Memory B cell (primary cell): ENCODE data around the gene ARAP2.

ENCODE experiments used
- ATAC-seq: fragments of 150-1000 bp; cut with Tn5 transposase; 2 replicates; pipeline ENCODE4 v1.10.0; 2021; ENCODE audit warnings: low read depth, mild to moderate bottlenecking, moderate library complexity
- DNase-seq, 2 donors: peaks; one replicate each; pipeline ENCODE4 v3.0.0; 2022; ENCODE audit warnings: low spot score in 2 of 2
- H3K27ac Mint-ChIP-seq: one replicate; pipeline ENCODE4 v1.8.0; 2022; ENCODE audit warnings: mild to moderate bottlenecking, moderate library complexity, mixed read lengths
- H3K27me3 Mint-ChIP-seq: one replicate; pipeline ENCODE4 v1.8.0; 2022; ENCODE audit warnings: mixed read lengths
- H3K36me3 Mint-ChIP-seq: one replicate; pipeline ENCODE4 v1.8.0; 2022; ENCODE audit warnings: mild to moderate bottlenecking, mixed read lengths
- H3K4me1 Mint-ChIP-seq: one replicate; pipeline ENCODE4 v1.8.0; 2022; ENCODE audit warnings: mixed read lengths
- H3K4me3 Mint-ChIP-seq: one replicate; pipeline ENCODE4 v1.8.0; 2022; ENCODE audit warnings: mild to moderate bottlenecking, moderate library complexity, mixed read lengths
- H3K9me3 Mint-ChIP-seq: one replicate; pipeline ENCODE4 v1.8.0; 2022; ENCODE audit warnings: mixed read lengths

Gene ARAP2

DNA sequence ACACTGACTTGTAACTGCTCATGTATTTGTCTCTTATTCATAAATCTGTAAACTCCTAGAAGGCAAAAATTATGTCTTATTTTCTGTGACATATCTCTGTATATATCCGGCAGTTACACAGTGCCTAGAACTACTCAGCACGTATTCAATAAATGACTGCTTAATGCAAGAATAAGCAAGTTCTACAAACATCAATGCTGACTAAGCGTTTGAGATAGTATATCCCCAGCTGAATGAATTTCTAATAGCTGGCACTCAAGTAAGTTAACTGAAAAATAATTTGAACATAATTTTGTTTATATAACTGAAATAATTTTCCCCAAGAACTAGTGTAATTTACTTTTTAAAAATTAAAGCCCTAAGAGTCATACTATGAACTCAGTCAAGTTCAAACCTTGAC lies 113.7 kb downstream of the ARAP2 start:
- Mint-ChIP-seq H3K4me3 (no peak overlapping the region), H3K4me1 (no peaks in the 10 kb centered on the region), H3K36me3 (peaks cover 15% of the 10 kb centered on the region), H3K9me3 (no peaks in the 10 kb centered on the region), H3K27ac (peak overlapping the region; percentile 7), H3K27me3 (no peaks in the 10 kb centered on the region)
- DNase-seq (no peak), ATAC-seq (no peak)

DNA sequence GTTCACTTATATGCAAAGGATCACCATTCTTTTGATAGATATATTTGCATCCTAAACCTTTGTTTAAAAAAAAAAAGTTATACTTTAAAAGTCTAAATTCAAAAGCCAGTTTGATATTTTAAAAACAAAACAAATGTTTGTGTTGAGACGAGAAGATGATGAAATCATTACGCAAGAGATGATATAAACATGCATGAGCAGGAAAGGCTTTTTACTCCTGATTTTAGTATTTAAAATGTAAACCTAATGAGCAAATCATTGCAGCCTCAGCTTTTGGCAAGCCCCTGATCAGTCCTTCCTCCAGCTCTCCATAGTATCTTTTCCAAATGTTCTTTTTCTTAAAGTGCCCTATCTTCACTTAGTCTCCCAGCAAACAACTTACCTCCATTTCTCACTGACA lies 115.6 kb downstream of the ARAP2 start:
- H3K27me3 Mint-ChIP-seq, result no peaks in the 10 kb centered on the region
- ATAC-seq, result no peak
- H3K4me3 Mint-ChIP-seq, result no peak overlapping the region
- H3K36me3 Mint-ChIP-seq, result peaks cover 27% of the 10 kb centered on the region
- H3K9me3 Mint-ChIP-seq, result peaks cover under 1% of the 10 kb centered on the region
- DNase-seq, result no peak
- H3K4me1 Mint-ChIP-seq, result no peaks in the 10 kb centered on the region
- peak overlapping the region; percentile 7 for H3K27ac Mint-ChIP-seq

DNA sequence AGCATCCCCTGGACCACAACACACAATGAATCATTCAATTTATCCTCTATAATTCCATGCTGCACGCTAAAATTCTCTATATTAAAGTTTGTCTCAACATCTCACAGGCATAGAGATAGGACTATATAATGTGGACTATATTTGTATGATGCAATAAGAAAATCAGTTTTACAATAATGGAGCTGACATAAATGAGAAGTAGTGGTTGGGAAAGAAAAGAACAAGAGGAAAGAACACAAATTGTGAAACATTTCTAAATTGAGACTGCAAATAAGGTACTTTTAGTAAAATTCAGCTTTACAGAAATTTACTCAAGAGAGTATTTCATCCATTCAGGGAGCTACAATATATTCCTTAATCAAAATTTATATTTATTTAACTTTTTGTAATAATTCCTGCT lies 120.4 kb downstream of the ARAP2 start:
- Mint-ChIP-seq H3K9me3 (peaks cover 8% of the 10 kb centered on the region), H3K36me3 (peaks cover 33% of the 10 kb centered on the region), H3K4me1 (no peaks in the 10 kb centered on the region), H3K27ac (no peak overlapping the region), H3K4me3 (no peak overlapping the region), H3K27me3 (no peaks in the 10 kb centered on the region)
- ATAC-seq (no peak), DNase-seq (no peak)

DNA sequence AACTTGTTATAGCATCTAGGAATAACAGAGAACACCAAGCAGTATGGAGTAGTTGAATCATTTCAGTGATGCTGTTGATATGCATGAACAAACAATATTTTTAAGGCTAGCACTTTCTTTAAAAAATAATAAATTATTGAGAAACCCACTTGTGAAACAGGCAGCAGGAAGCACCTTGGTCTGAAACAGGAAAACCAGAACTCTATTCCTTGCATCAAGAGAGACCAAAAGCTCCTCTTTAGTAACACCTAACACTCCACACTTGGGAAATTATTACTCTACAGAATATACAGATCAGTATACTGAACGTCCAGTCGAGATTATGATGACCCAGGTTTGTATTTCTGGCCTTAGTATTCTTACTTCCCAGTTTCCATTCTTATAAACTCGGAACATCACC lies 129.0 kb downstream of the ARAP2 start:
- no peaks in the 10 kb centered on the region for H3K27me3 Mint-ChIP-seq
- H3K4me3 Mint-ChIP-seq, result no peak overlapping the region
- H3K36me3 Mint-ChIP-seq, result peaks cover 26% of the 10 kb centered on the region
- H3K27ac Mint-ChIP-seq, result no peak overlapping the region
- no peak for DNase-seq
- H3K9me3 Mint-ChIP-seq, result no peaks in the 10 kb centered on the region
- ATAC-seq, result no peak
- no peaks in the 10 kb centered on the region for H3K4me1 Mint-ChIP-seq

DNA sequence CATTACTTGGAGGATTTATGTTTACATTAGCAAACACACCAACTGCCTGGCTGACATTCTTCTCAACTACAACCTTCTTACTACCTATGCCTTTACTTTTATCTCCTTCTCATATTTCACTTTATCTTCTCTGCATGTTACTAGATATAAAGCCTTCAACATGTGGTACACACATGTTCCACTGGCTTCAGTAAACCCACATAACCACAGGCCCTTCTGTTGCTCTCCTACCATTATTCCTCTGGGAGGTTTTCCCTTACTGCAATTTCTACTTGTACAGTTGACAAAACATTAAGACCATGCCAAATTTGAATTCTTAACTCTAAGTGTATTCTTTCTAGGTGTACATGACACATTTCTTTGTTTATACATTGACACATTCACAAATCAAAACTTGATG lies 133.1 kb downstream of the ARAP2 start:
- Mint-ChIP-seq H3K36me3 (peaks cover 14% of the 10 kb centered on the region), H3K27ac (no peak overlapping the region), H3K4me1 (no peaks in the 10 kb centered on the region), H3K9me3 (no peaks in the 10 kb centered on the region), H3K4me3 (no peak overlapping the region), H3K27me3 (no peaks in the 10 kb centered on the region)
- no peak for DNase-seq
- no peak for ATAC-seq

GRCh38 chr4:36099509-36099908 lies 144.8 kb downstream of the ARAP2 start:
- Mint-ChIP-seq H3K9me3 (peaks cover 2% of the 10 kb centered on the region), H3K4me3 (no peak overlapping the region), H3K27ac (no peak overlapping the region), H3K4me1 (no peaks in the 10 kb centered on the region), H3K36me3 (peaks cover 32% of the 10 kb centered on the region), H3K27me3 (no peaks in the 10 kb centered on the region)
- ATAC-seq, result no peak
- no peak for DNase-seq

GRCh38 chr4:36094995-36095394 lies 149.3 kb downstream of the ARAP2 start:
- Mint-ChIP-seq H3K27me3 (no peaks in the 10 kb centered on the region), H3K4me1 (no peaks in the 10 kb centered on the region), H3K27ac (no peak overlapping the region), H3K4me3 (no peak overlapping the region), H3K36me3 (peaks cover 33% of the 10 kb centered on the region), H3K9me3 (no peaks in the 10 kb centered on the region)
- ATAC-seq, result no peak
- DNase-seq, result no peak

DNA sequence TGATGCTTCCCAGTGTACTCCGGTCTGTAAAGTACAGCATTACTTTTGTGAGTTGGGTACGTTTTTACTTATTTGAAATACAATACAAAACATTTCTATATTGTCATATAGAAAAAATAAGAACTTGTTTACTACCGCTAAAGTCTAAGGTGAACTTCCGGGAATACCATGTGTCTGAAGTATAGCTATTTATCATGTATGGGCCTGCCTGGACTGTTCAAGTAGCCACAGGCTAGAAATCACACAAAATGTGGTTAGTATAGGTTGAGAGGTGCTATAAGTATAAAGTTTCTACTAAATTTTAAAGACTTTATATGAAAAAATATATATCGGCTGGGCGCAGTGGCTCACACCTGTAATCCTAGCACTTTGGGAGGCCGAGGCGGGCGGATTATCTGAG lies 152.3 kb downstream of the ARAP2 start:
- ATAC-seq, result no peak
- Mint-ChIP-seq H3K4me1 (peaks cover 2% of the 10 kb centered on the region), H3K36me3 (peaks cover 26% of the 10 kb centered on the region), H3K27me3 (no peaks in the 10 kb centered on the region), H3K9me3 (no peaks in the 10 kb centered on the region), H3K27ac (peak overlapping the region; percentile 53), H3K4me3 (no peak overlapping the region)
- DNase-seq, result no peak

- H3K9me3 Mint-ChIP-seq, result no peaks in the 10 kb centered on the region
- peaks cover 2% of the 10 kb centered on the region for H3K4me1 Mint-ChIP-seq
- no peaks in the 10 kb centered on the region for H3K27me3 Mint-ChIP-seq
- no peak for ATAC-seq
- peaks cover 26% of the 10 kb centered on the region for H3K36me3 Mint-ChIP-seq
- no peak overlapping the region for H3K27ac Mint-ChIP-seq
- no peak overlapping the region for H3K4me3 Mint-ChIP-seq
- no peak for DNase-seq
These were observed 155.8 kb downstream of the ARAP2 start for GRCh38 chr4:36088542-36088941.

- H3K27ac Mint-ChIP-seq, result peak overlapping the region; percentile 38
These were observed 158.0 kb downstream of the ARAP2 start for GRCh38 chr4:36086261-36086786.

GRCh38 chr4:36082817-36083216 lies 161.5 kb downstream of the ARAP2 start:
- no peak overlapping the region for H3K4me3 Mint-ChIP-seq
- no peaks in the 10 kb centered on the region for H3K27me3 Mint-ChIP-seq
- no peaks in the 10 kb centered on the region for H3K4me1 Mint-ChIP-seq
- H3K36me3 Mint-ChIP-seq, result peaks cover 18% of the 10 kb centered on the region
- ATAC-seq (no peak), DNase-seq (no peak)
- no peak overlapping the region for H3K27ac Mint-ChIP-seq
- no peaks in the 10 kb centered on the region for H3K9me3 Mint-ChIP-seq

More at GRCh38 chr4:36086261-36086786, 158.0 kb downstream of the ARAP2 start:
- H3K27me3 Mint-ChIP-seq, result no peaks in the 10 kb centered on the region
- peaks cover 2% of the 10 kb centered on the region for H3K4me1 Mint-ChIP-seq
- H3K36me3 Mint-ChIP-seq, result peaks cover 21% of the 10 kb centered on the region
- ATAC-seq (no peak), DNase-seq (no peak)
- no peak overlapping the region for H3K4me3 Mint-ChIP-seq
- H3K9me3 Mint-ChIP-seq, result no peaks in the 10 kb centered on the region

GRCh38 chr4:36081185-36081584 lies 163.1 kb downstream of the ARAP2 start:
- Mint-ChIP-seq H3K36me3 (peaks cover 18% of the 10 kb centered on the region), H3K4me1 (no peaks in the 10 kb centered on the region), H3K4me3 (no peak overlapping the region), H3K27me3 (no peaks in the 10 kb centered on the region), H3K27ac (no peak overlapping the region), H3K9me3 (no peaks in the 10 kb centered on the region)
- no peak for DNase-seq
- no peak for ATAC-seq

GRCh38 chr4:36079666-36080065 lies 164.6 kb downstream of the ARAP2 start:
- Mint-ChIP-seq H3K27ac (no peak overlapping the region), H3K36me3 (peaks cover 13% of the 10 kb centered on the region), H3K4me1 (no peaks in the 10 kb centered on the region), H3K9me3 (no peaks in the 10 kb centered on the region), H3K27me3 (no peaks in the 10 kb centered on the region), H3K4me3 (no peak overlapping the region)
- ATAC-seq (no peak), DNase-seq (no peak)

GRCh38 chr4:36078319-36078718 lies 166.0 kb downstream of the ARAP2 start:
- Mint-ChIP-seq H3K4me3 (no peak overlapping the region), H3K9me3 (no peaks in the 10 kb centered on the region), H3K36me3 (peaks cover 14% of the 10 kb centered on the region), H3K27me3 (no peaks in the 10 kb centered on the region), H3K27ac (no peak overlapping the region), H3K4me1 (no peaks in the 10 kb centered on the region)
- ATAC-seq (no peak), DNase-seq (no peak)

DNA sequence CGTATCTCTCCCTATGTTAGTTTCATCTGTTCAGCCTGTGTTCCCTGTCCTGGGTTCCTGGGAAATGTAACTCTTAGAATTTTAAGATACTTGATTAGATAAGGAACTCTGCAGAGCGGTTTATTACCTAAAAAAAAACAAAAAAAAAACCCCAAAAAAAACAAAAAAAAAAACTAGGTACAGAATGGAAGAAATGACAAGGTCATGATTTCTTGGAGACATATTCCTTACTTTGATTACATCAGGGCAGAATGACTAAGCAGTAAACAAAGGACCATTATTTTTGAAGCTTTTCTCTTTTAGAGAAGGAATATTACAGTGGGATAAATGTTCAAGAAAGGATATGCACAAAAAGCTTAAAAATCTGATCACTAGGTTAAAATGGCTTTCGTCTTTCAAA lies 171.8 kb downstream of the ARAP2 start:
- H3K36me3 Mint-ChIP-seq, result peaks cover 14% of the 10 kb centered on the region

More for the DNA sequence above, 171.8 kb downstream of the ARAP2 start:
- no peak overlapping the region for H3K27ac Mint-ChIP-seq
- H3K9me3 Mint-ChIP-seq, result no peaks in the 10 kb centered on the region
- ATAC-seq (no peak), DNase-seq (no peak)
- H3K4me1 Mint-ChIP-seq, result no peaks in the 10 kb centered on the region
- no peaks in the 10 kb centered on the region for H3K27me3 Mint-ChIP-seq
- no peak overlapping the region for H3K4me3 Mint-ChIP-seq
